Melanocyte of skin (primary cell): ENCODE measurements around the gene TAS2R60. TPM values are rescaled to one million over a fixed set of nuclear protein-coding genes. Genes with fewer than 3 reads are reported as not detected.

ENCODE experiments used
- total RNA-seq, 2 donors: library from RNA; depleted of rRNA; stranded (reverse); fragments of >200 nt; gene quantifications; 2 replicates each; pipeline ENCODE4 v1.2.3, GENCODE V29; 2012

Gene TAS2R60
- not detected for total RNA-seq

GRCh38 chr7:143443153-143443552 is at the start of gene TAS2R60:
Gene TAS2R60 (plus strand): TSS chr7:143443453. CDS start chr7:143443453, 0 bp downstream.

GRCh38 chr7:143408686-143409561 is 34.3 kb upstream of the TAS2R60 start, which contains the start of gene EPHA1:
Gene EPHA1 (minus strand): TSS chr7:143408856. CDS start chr7:143408805, 51 bp downstream.

GRCh38 chr7:143477501-143478150 is 34.4 kb downstream of the TAS2R60 start, which contains the start of gene TAS2R41:
Gene TAS2R41 (plus strand): TSS chr7:143477873. CDS start chr7:143477873, 0 bp downstream.

Other genes starting within 250 kb of the TAS2R60 start
- gene TAS2R40, start 221.4 kb upstream of the TAS2R60 start, total RNA-seq: not detected
- gene GSTK1, start 180.0 kb upstream of the TAS2R60 start, total RNA-seq: 10 to 100 TPM; 88.9 to 90.9 TPM
- not detected for gene TMEM139, start 158.5 kb upstream of the TAS2R60 start, total RNA-seq
- 10 to 100 TPM; 11.0 to 20.6 TPM for gene CASP2, start 155.1 kb upstream of the TAS2R60 start, total RNA-seq
- gene CLCN1, start 127.3 kb upstream of the TAS2R60 start, total RNA-seq: not detected
- not detected for gene FAM131B, start 80.7 kb upstream of the TAS2R60 start, total RNA-seq
- 10 to 100 TPM; 10.7 to 18.3 TPM for gene ZYX, start 62.1 kb upstream of the TAS2R60 start, total RNA-seq
- not detected for gene EPHA1, start 34.6 kb upstream of the TAS2R60 start, total RNA-seq
- not detected for gene TAS2R41, start 34.4 kb downstream of the TAS2R60 start, total RNA-seq
- gene CTAGE15, start 128.3 kb downstream of the TAS2R60 start, total RNA-seq: not detected
- under 1 TPM; 0.33 to 0.69 TPM for gene TCAF2, start 177.5 kb downstream of the TAS2R60 start, total RNA-seq